Loucy (cell line): ENCODE results near the gene TMEM37.

Experiments used
- H2AFZ ChIP-seq: fragments of 200-600 bp; sonication (generic); 2 replicates; pipeline ENCODE4 v1.6.0; 2016; ENCODE audit warnings: antibody characterized with exemption, mild to moderate bottlenecking, low read length, moderate library complexity
- H3F3A ChIP-seq: fragments of 200-600 bp; 2 replicates; pipeline ENCODE4 v1.6.0; 2016; ENCODE audit warnings: antibody characterized with exemption, low read depth, mild to moderate bottlenecking
- H3K27me3 ChIP-seq: fragments of 200-600 bp; sonication (generic); 2 replicates; pipeline ENCODE4 v1.6.1; 2014; ENCODE audit warnings: low read length, mild to moderate bottlenecking; ENCODE audit not compliant: insufficient read depth, poor library complexity, severe bottlenecking
- H3K36me3 ChIP-seq: fragments of 200-600 bp; sonication (generic); 2 replicates; pipeline ENCODE4 v1.6.1; 2016; ENCODE audit warnings: low read length; ENCODE audit not compliant: insufficient read depth
- H3K4me1 ChIP-seq: fragments of 200-600 bp; sonication (generic); 2 replicates; pipeline ENCODE4 v1.5.1; 2014; ENCODE audit warnings: low read length, mild to moderate bottlenecking; ENCODE audit not compliant: insufficient read depth, poor library complexity, severe bottlenecking
- H3K4me2 ChIP-seq: fragments of 200-600 bp; sonication (generic); 2 replicates; pipeline ENCODE4 v1.6.0; 2014; ENCODE audit warnings: antibody characterized with exemption, low read length, low read depth, mild to moderate bottlenecking; ENCODE audit not compliant: poor library complexity, severe bottlenecking
- H3K4me3 ChIP-seq: fragments of 200-600 bp; sonication (generic); 2 replicates; pipeline ENCODE4 v1.5.1; 2014; ENCODE audit warnings: low read length, mild to moderate bottlenecking, mixed read lengths; ENCODE audit not compliant: poor library complexity, severe bottlenecking
- H3K79me2 ChIP-seq: fragments of 200-600 bp; sonication (generic); 2 replicates; pipeline ENCODE4 v1.6.1; 2014; ENCODE audit warnings: low read length; ENCODE audit not compliant: insufficient read depth
- H3K9ac ChIP-seq: fragments of 200-600 bp; sonication (generic); 2 replicates; pipeline ENCODE4 v1.6.0; 2014; ENCODE audit warnings: mild to moderate bottlenecking, low read depth, low read length, moderate library complexity; ENCODE audit not compliant: poor library complexity, severe bottlenecking
- H3K9me2 ChIP-seq: fragments of 200-600 bp; sonication (generic); replicated peaks from 2 replicates; pipeline ENCODE4 v1.6.1; 2016; ENCODE audit warnings: low read depth, low read length, mixed read lengths
- H3K9me3 ChIP-seq: fragments of 200-600 bp; sonication (generic); 2 replicates; pipeline ENCODE4 v1.6.1; 2014; ENCODE audit warnings: mild to moderate bottlenecking, antibody characterized with exemption, low read length, low read depth; ENCODE audit not compliant: insufficient read depth
- H4K20me1 ChIP-seq: fragments of 200-600 bp; sonication (generic); 2 replicates; pipeline ENCODE4 v1.6.0; 2014; ENCODE audit warnings: antibody characterized with exemption, low read length, mild to moderate bottlenecking; ENCODE audit not compliant: insufficient read depth, poor library complexity, severe bottlenecking
- CTCF ChIP-seq: fragments of 200-600 bp; sonication (generic); conservative IDR thresholded peaks from 2 replicates; pipeline ENCODE4 v1.5.1; 2014; ENCODE audit warnings: mild to moderate bottlenecking, antibody characterized with exemption, low read length
- EZH2phosphoT487 ChIP-seq: fragments of 200-600 bp; IDR thresholded peaks from 2 replicates; pipeline ENCODE4 v1.6.1; 2018; ENCODE audit warnings: antibody characterized with exemption, mild to moderate bottlenecking, moderate library complexity, borderline replicate concordance

Gene TMEM37

GRCh38 chr2:119487434-119488244 is 56.0 kb downstream of the TMEM37 start:
- Histone ChIP-seq H3K4me3 (no peak overlapping the region), H3K9ac (no peak overlapping the region), H3F3A (no peaks in the 10 kb centered on the region), H3K36me3 (no peaks in the 10 kb centered on the region), H3K9me2 (no peaks in the 10 kb centered on the region), H4K20me1 (no peaks in the 10 kb centered on the region), H2AFZ (no peak overlapping the region), H3K4me1 (no peaks in the 10 kb centered on the region), H3K27me3 (no peaks in the 10 kb centered on the region), H3K79me2 (no peaks in the 10 kb centered on the region), H3K9me3 (no peaks in the 10 kb centered on the region), H3K4me2 (no peak overlapping the region)
- TF ChIP-seq CTCF: no peak
- TF ChIP-seq EZH2phosphoT487: no peak
